Osteocyte (in vitro differentiated cells): Measurements from ENCODE around the gene OR2A42. TPM values are rescaled to one million over a fixed set of nuclear protein-coding genes. Genes with fewer than 3 reads are reported as not detected.
"Not testable (repeated sequence)": the region's sequence is repeated elsewhere in the genome, so short reads cannot be mapped to it uniquely, and the experiment has no call there.

Source experiments
- DNase-seq: peaks from one replicate; pipeline ENCODE4 v3.0.0; 2021; ENCODE audit warnings: mixed read lengths; ENCODE audit not compliant: unreplicated experiment; ENCODE audit errors: extremely low spot score
- H3K27ac Mint-ChIP-seq: one replicate; pipeline ENCODE4 v1.8.0; 2021; ENCODE audit warnings: mild to moderate bottlenecking, mixed read lengths; ENCODE audit not compliant: unreplicated experiment
- H3K27me3 Mint-ChIP-seq: one replicate; pipeline ENCODE4 v1.8.0; 2021; ENCODE audit warnings: mixed read lengths; ENCODE audit not compliant: unreplicated experiment
- H3K36me3 Mint-ChIP-seq: one replicate; pipeline ENCODE4 v1.8.0; 2021; ENCODE audit warnings: mixed read lengths; ENCODE audit not compliant: unreplicated experiment
- H3K4me1 Mint-ChIP-seq: one replicate; pipeline ENCODE4 v1.8.0; 2021; ENCODE audit warnings: mixed read lengths; ENCODE audit not compliant: unreplicated experiment
- H3K4me3 Mint-ChIP-seq: one replicate; pipeline ENCODE4 v1.8.0; 2021; ENCODE audit warnings: mild to moderate bottlenecking, moderate library complexity, mixed read lengths; ENCODE audit not compliant: unreplicated experiment
- H3K9me3 Mint-ChIP-seq: one replicate; pipeline ENCODE4 v1.8.0; 2021; ENCODE audit warnings: mixed read lengths; ENCODE audit not compliant: unreplicated experiment
- total RNA-seq: library from RNA; stranded (reverse); gene quantifications from 2 replicates; pipeline ENCODE4 v1.2.1, GENCODE V29; 2021

Gene OR2A42
- total RNA-seq, 1 donor from 2014 or later, result 0.08 TPM

GRCh38 chr7:144223675-144224074 is 15.7 kb downstream of the OR2A42 start:
- H3K36me3 Mint-ChIP-seq, H3K4me3 Mint-ChIP-seq, H3K27me3 Mint-ChIP-seq, DNase-seq, H3K4me1 Mint-ChIP-seq, H3K27ac Mint-ChIP-seq, H3K9me3 Mint-ChIP-seq: not testable (repeated sequence)

GRCh38 chr7:144220531-144220930 is 18.9 kb downstream of the OR2A42 start:
- not testable (repeated sequence) for H3K36me3 Mint-ChIP-seq, H3K27me3 Mint-ChIP-seq, H3K27ac Mint-ChIP-seq, H3K9me3 Mint-ChIP-seq, DNase-seq, H3K4me3 Mint-ChIP-seq, H3K4me1 Mint-ChIP-seq

- H3K36me3 Mint-ChIP-seq, H3K4me3 Mint-ChIP-seq: not testable (repeated sequence)
Observed at GRCh38 chr7:144219149-144219548, 20.3 kb downstream of the OR2A42 start.

DNA sequence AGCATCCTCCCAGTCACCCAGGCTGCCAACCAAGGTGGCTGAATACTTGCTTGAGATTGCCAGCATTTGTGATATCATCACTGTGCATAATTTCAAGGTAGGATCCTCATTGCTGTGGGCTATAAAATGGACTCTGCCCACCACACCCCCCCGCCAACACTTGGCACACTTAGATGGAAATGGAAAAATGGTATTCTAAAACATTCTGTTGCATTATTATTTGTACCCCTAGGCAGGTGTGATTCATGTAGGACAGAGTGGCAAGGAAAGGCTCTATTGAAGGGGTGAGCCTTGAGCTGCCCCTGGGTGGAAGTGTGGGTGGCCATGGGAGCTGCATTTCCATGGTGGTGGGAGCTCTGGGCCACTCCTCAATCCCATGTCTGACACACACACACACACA is 20.8 kb downstream of the OR2A42 start:
- DNase-seq, H3K4me1 Mint-ChIP-seq, H3K9me3 Mint-ChIP-seq, H3K36me3 Mint-ChIP-seq, H3K4me3 Mint-ChIP-seq, H3K27ac Mint-ChIP-seq, H3K27me3 Mint-ChIP-seq: not testable (repeated sequence)

More at GRCh38 chr7:144219149-144219548, 20.3 kb downstream of the OR2A42 start:
- H3K27me3 Mint-ChIP-seq, H3K9me3 Mint-ChIP-seq, DNase-seq, H3K4me1 Mint-ChIP-seq, H3K27ac Mint-ChIP-seq: not testable (repeated sequence)

GRCh38 chr7:144217200-144217599 is 22.2 kb downstream of the OR2A42 start:
- not testable (repeated sequence) for H3K27me3 Mint-ChIP-seq, H3K27ac Mint-ChIP-seq, DNase-seq, H3K9me3 Mint-ChIP-seq, H3K4me3 Mint-ChIP-seq, H3K4me1 Mint-ChIP-seq, H3K36me3 Mint-ChIP-seq

- not testable (repeated sequence) for H3K4me1 Mint-ChIP-seq, H3K4me3 Mint-ChIP-seq, H3K36me3 Mint-ChIP-seq, H3K27ac Mint-ChIP-seq, H3K9me3 Mint-ChIP-seq, H3K27me3 Mint-ChIP-seq, DNase-seq
Observed at GRCh38 chr7:144205306-144205705, 34.1 kb downstream of the OR2A42 start.

DNA sequence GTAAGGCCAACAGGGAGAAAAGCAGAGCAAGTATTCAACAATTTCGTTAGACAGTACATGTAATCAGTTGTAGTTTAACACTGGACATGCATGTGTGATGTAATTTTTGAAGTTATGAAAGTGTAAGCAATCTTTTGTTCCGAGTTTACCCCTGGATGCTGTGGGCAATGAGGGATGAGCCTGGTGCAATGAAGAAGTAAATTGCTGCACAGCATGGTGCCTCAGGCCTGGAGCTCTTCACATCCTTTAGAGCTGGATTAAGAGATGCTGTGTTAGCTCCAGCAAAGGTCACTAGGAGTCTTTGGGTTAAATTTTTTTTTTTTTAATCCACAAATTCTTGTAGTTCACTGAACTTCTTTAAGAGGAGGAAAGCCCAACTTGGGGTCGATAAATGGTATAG is 36.3 kb downstream of the OR2A42 start:
- H3K4me3 Mint-ChIP-seq, H3K27ac Mint-ChIP-seq, H3K36me3 Mint-ChIP-seq, DNase-seq, H3K4me1 Mint-ChIP-seq, H3K27me3 Mint-ChIP-seq, H3K9me3 Mint-ChIP-seq: not testable (repeated sequence)

DNA sequence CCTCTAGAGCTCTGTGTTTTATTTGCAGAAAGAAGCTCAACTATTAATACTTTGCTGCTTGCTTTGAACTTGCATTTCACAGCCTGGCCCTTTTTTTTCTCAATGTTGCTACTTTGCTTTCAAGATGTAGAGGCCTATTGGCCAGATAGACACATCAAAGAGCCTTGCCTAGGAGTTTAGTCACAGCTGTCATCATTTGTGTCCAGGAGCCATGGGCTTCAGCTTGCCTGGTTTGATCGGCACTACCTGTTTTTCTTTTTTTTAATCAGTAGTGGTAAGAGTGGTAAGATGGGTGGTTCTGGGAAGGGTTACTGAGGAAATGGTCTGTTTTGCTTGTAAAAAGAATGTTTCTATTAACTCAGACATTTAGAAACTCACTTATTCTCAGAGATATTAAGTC is 37.4 kb downstream of the OR2A42 start:
- DNase-seq, H3K27ac Mint-ChIP-seq, H3K36me3 Mint-ChIP-seq, H3K27me3 Mint-ChIP-seq, H3K4me3 Mint-ChIP-seq, H3K9me3 Mint-ChIP-seq, H3K4me1 Mint-ChIP-seq: not testable (repeated sequence)

- not testable (repeated sequence) for H3K9me3 Mint-ChIP-seq, H3K27ac Mint-ChIP-seq, H3K4me1 Mint-ChIP-seq
Observed at GRCh38 chr7:144198934-144199333, 40.5 kb downstream of the OR2A42 start.

GRCh38 chr7:144195212-144195872 is 44.1 kb downstream of the OR2A42 start, which contains the start of gene ARHGEF35:
Gene ARHGEF35 (minus strand): TSS chr7:144195833. CDS start chr7:144188383, 7,450 bp downstream.
- not testable (repeated sequence) for DNase-seq, H3K36me3 Mint-ChIP-seq, H3K27me3 Mint-ChIP-seq, H3K9me3 Mint-ChIP-seq, H3K4me1 Mint-ChIP-seq, H3K27ac Mint-ChIP-seq, H3K4me3 Mint-ChIP-seq

More at GRCh38 chr7:144198934-144199333, 40.5 kb downstream of the OR2A42 start:
- not testable (repeated sequence) for H3K36me3 Mint-ChIP-seq, H3K4me3 Mint-ChIP-seq, H3K27me3 Mint-ChIP-seq, DNase-seq

DNA sequence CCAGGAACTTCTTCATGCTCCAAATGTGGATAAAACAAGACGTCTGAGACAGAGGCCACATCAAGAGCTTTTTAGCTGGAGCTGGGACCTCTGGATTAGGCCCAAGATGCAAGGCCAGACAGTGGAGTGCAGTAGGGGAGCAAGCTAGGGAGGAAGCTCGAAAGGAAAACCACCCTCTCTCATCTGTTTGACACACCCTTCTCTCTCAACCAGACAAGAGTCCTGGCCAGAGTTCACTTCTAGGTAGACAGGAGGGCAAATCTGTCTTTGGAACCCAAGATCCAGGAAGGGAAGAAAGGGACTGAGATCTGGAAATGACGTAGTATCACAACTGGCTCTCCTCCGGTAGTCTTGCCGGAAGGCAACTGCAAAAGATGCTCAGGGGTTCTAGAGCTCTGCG is 45.0 kb downstream of the OR2A42 start:
- not testable (repeated sequence) for H3K4me3 Mint-ChIP-seq, H3K36me3 Mint-ChIP-seq, H3K9me3 Mint-ChIP-seq, H3K27ac Mint-ChIP-seq, DNase-seq, H3K27me3 Mint-ChIP-seq, H3K4me1 Mint-ChIP-seq

DNA sequence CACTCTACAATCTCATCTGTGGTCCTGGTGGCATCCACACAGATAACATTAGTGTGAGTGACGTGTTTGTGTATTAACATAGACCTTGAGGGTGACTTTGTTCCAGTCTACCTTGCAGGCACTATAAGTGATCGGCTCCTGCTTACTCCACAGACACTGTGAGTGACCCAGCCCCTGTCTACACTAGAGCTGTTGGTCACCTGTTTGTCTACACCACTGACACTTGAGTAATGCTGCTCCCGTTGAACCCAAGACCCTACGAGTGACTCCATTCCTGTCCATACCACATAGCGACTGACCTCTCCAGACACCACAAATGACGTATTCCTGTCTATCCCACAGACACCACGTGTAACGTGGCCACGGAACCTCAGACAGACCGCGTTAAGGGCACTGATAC is 45.6 kb downstream of the OR2A42 start:
- H3K4me3 Mint-ChIP-seq, H3K36me3 Mint-ChIP-seq, H3K9me3 Mint-ChIP-seq, H3K27ac Mint-ChIP-seq, DNase-seq, H3K27me3 Mint-ChIP-seq, H3K4me1 Mint-ChIP-seq: not testable (repeated sequence)
